Measurements from ENCODE around the gene SNAI3.

The SNAI3 gene

GRCh38 chr16:88665148-88665547, 21.2 kb downstream of the SNAI3 start:
- no peak for DNase-seq

- DNase-seq, result peak; percentile 95
Observed at GRCh38 chr16:88662843-88663606, 23.3 kb downstream of the SNAI3 start, which contains the start of gene MVD. MVD (minus strand) TSS chr16:88663091; CDS start chr16:88663080, 11 bp downstream.

GRCh38 chr16:88662222-88662842, 24.0 kb downstream of the SNAI3 start:
- no peak for DNase-seq

GRCh38 chr16:88661468-88661867, 24.8 kb downstream of the SNAI3 start:
- DNase-seq, result no peak

GRCh38 chr16:88659160-88659559, 27.1 kb downstream of the SNAI3 start:
- DNase-seq, result no peak

- no peak for DNase-seq
Observed at GRCh38 chr16:88658714-88659113, 27.6 kb downstream of the SNAI3 start.

- no peak for DNase-seq
Observed at GRCh38 chr16:88657371-88657770, 28.9 kb downstream of the SNAI3 start.

GRCh38 chr16:88656291-88656980, 29.9 kb downstream of the SNAI3 start:
- no peak for DNase-seq

- DNase-seq, result no peak
Observed at GRCh38 chr16:88655733-88656281, 30.5 kb downstream of the SNAI3 start.

- no peak for DNase-seq
Observed at GRCh38 chr16:88655053-88655732, 31.1 kb downstream of the SNAI3 start.

GRCh38 chr16:88654363-88655052, 31.8 kb downstream of the SNAI3 start:
- DNase-seq, result no peak

- DNase-seq, result no peak
Observed at GRCh38 chr16:88653596-88654362, 32.5 kb downstream of the SNAI3 start.

GRCh38 chr16:88653101-88653500, 33.2 kb downstream of the SNAI3 start:
- DNase-seq, result no peak

GRCh38 chr16:88652762-88653063, 33.6 kb downstream of the SNAI3 start:
- no peak for DNase-seq

GRCh38 chr16:88651989-88652761, 34.1 kb downstream of the SNAI3 start:
- no peak for DNase-seq

GRCh38 chr16:88651276-88651988, 34.9 kb downstream of the SNAI3 start:
- peak; percentile 72 to 85 for DNase-seq

- DNase-seq, result peak; percentile 77 to 90
Observed at GRCh38 chr16:88650749-88651275, 35.5 kb downstream of the SNAI3 start, which contains the start of gene CYBA. CYBA (minus strand) TSS chr16:88651053; CDS start chr16:88651013, 40 bp downstream.

- DNase-seq, result peak; percentile 43 to 55
Observed at GRCh38 chr16:88649924-88650748, 36.2 kb downstream of the SNAI3 start.

Measured in stimulated activated CD4-positive, alpha-beta T cell treated with anti-CD3 and anti-CD28 coated beads, Interleukin-2, amount 100 ng/mL, for 24 hours (primary cell).